ENCODE measurements around the gene HAT1.
"Not testable (repeated sequence)": the region's sequence is repeated elsewhere in the genome, so short reads cannot be mapped to it uniquely, and the experiment has no call there.

Gene HAT1, protein sequence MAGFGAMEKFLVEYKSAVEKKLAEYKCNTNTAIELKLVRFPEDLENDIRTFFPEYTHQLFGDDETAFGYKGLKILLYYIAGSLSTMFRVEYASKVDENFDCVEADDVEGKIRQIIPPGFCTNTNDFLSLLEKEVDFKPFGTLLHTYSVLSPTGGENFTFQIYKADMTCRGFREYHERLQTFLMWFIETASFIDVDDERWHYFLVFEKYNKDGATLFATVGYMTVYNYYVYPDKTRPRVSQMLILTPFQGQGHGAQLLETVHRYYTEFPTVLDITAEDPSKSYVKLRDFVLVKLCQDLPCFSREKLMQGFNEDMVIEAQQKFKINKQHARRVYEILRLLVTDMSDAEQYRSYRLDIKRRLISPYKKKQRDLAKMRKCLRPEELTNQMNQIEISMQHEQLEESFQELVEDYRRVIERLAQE

GRCh38 chr2:171922230-171923022 lies at the start of gene HAT1:
HAT1 (plus strand) TSS chr2:171922461; CDS start chr2:171922501, 40 bp downstream.
- peak; percentile 95 for DNase-seq

- no peak for DNase-seq
Observed at GRCh38 chr2:171874517-171874916, 47.7 kb upstream of the HAT1 start.

- no peak for DNase-seq
Observed at GRCh38 chr2:171874963-171875362, 47.3 kb upstream of the HAT1 start.

DNA sequence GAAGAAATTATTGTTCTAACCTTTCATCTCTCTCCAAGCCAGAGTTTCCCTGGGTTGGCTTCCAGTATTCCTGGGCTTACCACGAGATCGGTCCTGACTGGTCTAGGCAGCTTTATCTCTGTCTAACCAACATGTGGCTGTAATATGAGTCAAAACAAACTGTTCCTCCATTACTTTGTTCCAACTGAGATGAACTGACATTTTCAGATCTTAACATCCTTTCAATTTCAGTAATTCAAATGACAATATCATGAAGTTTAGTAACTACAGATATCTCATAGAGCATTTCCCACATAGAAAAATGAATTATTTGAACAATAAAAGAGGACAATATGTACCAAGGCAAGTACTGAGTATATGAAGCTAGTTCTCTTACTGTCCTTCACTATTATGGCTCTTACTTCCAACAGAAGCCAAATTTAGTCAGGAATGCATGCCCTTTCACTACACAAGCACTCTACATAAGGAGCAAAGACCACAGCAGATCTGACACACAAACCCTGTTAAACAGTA lies 43.7 kb upstream of the HAT1 start:
- DNase-seq, result no peak

- DNase-seq, result no peak
Observed at GRCh38 chr2:171879865-171880264, 42.4 kb upstream of the HAT1 start.

DNA sequence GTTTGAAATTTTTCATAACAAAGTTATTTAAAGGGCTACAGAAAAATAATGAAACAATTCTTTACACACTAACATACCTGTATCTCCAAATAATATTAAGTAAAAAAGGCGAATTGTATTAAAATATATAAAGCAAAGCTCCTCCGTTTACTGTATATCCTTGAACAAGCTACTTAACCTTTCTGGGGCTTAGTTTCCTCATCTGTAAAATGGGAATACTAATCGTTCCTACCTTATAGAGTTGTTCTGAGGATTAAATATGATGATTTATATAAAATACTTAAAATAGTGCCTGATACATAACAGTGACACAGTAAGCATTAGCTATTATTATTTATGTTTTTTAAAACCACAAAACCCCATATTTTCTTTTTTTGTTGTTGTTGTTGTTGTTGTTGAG lies 41.5 kb upstream of the HAT1 start:
- no peak for DNase-seq

DNA sequence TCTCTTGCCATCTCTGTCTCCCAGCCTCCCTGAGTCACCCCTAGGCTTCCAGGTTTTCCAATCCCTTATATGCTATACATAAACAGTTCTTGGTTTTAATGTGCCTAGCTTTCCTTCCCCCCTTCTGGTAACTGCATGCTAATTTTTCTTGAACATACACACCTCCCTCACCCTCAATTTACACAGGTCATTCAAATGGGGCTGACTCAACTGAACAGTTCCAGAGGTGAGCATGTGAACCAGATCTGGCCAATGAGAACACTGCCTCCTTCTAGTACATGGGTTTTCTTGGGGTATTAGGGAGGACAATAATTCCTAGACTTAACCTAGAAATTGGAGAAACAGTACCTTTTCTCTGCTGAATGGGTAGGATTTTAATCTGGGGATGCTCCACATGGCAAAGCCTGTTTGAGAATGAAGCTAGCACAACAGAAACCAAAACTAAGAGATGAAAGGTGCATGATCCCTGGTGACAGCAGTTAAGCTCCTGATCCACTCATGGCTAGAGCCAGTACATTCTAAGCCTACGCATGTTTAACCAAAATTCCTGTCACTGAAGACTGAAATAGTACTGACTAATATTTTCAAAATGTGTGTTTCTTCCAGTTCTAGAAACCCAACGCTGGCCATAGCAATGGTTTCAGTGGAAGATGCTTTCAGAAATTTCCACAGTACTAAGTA lies 40.0 kb upstream of the HAT1 start:
- no peak for DNase-seq

DNA sequence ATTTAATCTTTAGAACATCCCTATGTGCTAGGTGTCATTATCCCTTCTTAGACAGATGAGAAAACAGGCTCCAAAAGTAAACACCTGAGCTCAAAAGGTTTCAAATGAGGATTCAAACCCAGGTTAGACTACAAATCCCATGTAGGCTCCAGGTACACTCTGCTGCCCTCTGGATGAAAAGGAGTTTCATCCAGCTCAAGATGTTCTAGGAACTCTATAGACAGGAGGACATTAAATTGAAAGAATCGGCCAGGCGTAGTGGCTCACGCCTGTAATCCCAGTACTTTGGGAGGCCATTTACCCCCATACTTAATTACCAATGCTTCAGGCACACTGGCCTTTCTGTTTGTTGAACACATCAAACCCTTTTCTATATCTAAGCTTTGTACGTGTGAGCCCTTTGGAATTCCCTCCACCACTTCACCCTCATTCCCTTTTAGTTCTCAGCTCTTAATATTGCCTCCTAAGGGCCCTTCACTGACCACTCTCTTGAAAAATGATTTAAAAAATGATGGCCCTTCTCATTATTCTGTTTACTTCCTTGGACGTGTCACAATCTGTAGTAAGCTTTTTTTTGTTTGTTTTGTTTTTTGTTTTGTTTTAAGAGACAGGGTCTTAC lies 38.9 kb upstream of the HAT1 start:
- no peak for DNase-seq

- no peak for DNase-seq
Observed at GRCh38 chr2:171889333-171889732, 32.9 kb upstream of the HAT1 start.

DNA sequence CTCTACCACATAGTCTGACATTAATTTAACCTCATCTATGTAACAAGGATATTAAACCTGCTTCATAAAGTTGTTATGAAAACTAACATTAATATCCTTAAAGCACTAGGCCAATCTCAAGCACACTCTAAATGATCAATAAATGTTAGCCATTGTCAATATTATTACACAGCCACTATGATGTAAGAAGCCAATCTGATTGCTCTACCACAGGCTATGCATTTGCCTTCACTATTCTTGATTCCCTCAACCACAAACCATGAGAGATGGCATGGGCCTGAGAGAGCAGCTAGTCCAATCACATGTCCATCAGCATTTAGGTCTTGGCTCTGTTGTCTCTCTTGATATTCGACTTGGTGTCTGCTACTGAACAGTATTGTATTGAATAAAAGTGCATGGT lies 32.5 kb upstream of the HAT1 start:
- no peak for DNase-seq

GRCh38 chr2:171893196-171893823 lies 29.0 kb upstream of the HAT1 start:
- DNase-seq, result no peak

- DNase-seq, result peak; percentile 74
Observed at GRCh38 chr2:171893824-171894611, 28.2 kb upstream of the HAT1 start, which contains the start of gene SLC25A12. SLC25A12 (minus strand) TSS chr2:171894244; CDS start chr2:171894214, 30 bp downstream.

DNA sequence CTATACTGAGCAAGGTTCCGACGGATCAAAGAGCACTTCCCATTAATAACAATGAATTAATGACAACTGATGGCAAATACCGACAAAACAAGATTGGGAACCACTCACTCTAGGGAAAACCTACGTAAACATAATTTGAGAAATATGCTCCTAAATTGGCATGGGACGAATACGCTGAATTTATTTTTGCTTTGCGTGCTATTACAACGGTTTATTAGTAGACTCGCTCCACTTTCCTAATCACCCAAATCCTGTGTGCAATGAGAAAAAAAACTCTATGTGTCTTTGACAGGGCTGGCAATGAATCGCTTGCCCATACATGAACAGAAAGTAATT lies 27.7 kb upstream of the HAT1 start:
- DNase-seq, result no peak

- DNase-seq, result no peak
Observed at GRCh38 chr2:171895786-171896185, 26.5 kb upstream of the HAT1 start.

DNA sequence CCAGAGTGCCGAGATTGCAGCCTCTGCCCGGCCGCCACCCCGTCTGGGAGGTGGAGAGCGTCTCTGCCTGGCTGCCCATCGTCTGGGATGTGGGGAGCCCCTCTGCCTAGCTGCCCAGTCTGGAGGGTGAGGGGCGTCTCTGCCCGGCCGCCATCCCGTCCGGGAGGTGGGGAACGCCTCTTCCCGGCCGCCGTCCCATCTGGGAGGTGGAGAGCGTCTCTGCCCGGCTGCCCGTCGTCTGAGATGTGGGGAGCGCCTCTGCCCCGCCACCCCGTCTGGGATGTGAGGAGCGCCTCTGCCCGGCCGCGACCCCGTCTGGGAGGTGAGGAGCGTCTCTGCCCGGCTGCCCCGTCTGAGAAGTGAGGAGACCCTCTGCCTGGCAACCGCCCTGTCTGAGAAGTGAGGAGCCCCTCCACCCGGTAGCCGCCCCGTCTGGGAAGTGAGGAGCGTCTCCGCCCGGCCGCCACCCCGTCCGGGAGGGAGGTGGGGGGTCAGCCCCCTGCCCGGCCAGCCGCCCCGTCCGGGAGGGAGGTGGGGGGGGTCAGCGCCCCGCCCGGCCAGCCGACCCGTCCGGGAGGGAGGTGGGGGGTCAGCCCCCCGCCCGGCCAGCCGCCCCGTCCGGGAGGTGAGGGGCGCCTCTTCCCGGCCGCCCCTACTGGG lies 22.5 kb upstream of the HAT1 start:
- not testable (repeated sequence) for DNase-seq

DNA sequence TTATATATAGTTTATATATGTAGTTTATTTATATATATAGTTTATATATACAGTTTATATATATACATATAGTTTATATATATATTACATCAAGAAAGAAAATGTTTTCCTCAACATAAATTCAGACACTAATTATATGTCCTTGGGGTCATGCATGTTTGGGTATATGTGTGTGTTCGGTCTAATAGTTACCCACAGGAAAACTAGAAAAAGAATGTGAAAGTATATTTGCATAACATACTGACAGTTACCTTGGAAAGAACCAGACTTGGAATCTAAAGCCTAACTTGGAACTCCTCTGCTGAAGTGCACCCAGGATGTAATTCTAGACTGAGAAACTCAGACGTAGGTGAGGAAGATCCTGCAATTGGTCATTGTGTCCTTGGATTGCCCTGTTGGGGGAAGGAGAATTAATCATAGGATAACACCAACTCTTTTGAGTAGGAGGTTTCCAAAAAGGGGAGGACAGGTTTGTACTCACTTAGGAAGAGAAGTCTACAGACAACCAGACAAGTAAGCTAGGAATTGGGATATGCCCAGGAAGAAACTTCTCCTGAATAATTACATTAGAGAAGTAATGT lies 19.3 kb upstream of the HAT1 start:
- DNase-seq, result no peak

DNA sequence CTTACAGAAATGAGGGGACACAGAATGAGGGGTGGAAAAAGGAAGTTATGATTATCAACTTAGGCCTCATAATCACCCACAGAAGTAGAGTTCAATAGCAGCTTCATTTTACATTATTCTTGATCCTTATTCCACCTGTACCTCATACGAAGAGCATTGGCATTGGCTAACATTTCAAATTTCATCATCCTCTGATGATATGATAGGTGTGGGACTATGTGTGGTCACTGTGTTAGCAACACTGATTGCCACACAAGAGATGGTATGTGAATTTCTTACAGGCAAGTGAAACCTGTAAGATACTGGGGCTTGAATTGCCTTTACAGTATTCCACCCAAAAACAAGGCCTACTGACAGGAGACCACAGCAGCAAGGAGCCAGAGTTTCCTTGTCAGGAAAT lies 14.0 kb upstream of the HAT1 start:
- DNase-seq, result no peak

DNA sequence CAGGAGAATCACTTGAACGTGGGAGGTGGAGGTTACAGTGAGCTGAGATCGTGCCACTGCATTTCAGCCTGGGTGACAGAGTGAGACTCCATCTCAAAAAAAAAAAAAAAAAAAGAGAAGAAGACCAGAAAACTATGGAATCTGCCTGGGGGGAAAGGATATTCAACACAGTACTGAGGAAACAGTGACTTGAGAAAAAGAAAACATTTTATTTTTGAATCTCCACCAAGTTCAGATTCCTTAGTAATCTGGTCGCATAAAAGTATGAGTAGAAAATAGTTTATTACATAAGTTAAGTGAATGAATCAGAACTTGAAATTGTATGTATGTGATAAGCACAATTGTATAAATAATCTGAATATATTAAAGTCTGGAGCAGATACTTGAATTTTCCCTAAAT lies 13.0 kb upstream of the HAT1 start:
- DNase-seq, result no peak

- DNase-seq, result no peak
Observed at GRCh38 chr2:171910494-171910893, 11.8 kb upstream of the HAT1 start.

DNA sequence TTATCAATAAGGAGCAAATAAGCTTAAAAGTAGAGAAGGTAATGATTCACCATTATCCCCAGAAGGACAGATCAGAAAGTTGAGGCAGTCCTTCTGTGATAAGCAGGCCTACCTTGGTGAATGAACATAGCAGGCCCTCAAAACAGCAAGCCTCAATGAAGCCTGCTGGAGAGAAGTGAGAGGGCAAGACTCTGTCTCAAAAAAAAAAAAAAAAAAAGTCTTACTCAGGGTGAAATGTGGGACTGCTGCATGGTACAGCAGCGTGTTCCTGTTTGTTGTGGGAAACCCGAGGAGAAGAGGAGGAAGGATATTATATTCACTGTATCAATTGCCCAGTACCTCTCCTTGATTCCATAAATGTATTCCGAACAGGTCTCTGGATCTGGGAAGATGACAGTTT lies 8.7 kb upstream of the HAT1 start:
- DNase-seq, result no peak

DNA sequence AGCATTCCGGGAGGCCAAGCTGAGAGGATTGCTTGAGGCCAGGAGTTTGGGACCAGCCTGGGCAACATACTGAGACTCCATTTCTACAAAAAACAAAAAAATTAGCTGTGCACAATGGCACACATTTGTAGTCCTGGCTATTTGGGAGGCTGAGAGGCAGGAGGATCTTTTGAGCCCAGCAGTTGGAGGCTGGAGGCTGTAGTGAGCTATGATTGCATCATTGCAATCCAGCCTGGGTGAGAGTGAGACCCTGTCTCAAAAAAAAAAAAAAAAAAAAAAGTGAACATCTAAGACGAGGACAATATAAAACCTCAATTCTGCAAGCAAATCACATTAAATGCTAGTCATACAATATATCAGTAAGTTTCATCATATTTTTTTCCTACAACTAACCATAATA lies 2.8 kb upstream of the HAT1 start:
- no peak for DNase-seq

Data from NCI-H1105 treated with DMSO at 0.1 percent for 48 hours (cell line).